HepG2 (cell line): ENCODE data around the gene RNF14. TPM values are rescaled to one million over a fixed set of nuclear protein-coding genes. Genes with fewer than 3 reads are reported as not detected.

Experiments used
- AHDC1 ChIP-seq: sonication (generic); formaldehyde crosslinking; IDR thresholded peaks from 2 replicates; pipeline ENCODE4 v1.5.1; 2020; ENCODE audit warnings: mild to moderate bottlenecking, missing genetic modification reagents, borderline replicate concordance
- ATF3 ChIP-seq: sonication (generic); formaldehyde crosslinking; IDR thresholded peaks from 2 replicates; pipeline ENCODE4 v1.4.0; 2020; ENCODE audit warnings: missing genetic modification reagents
- BCL3 ChIP-seq: sonication (generic); formaldehyde crosslinking; IDR thresholded peaks from 2 replicates; pipeline ENCODE4 v1.5.1; 2020; ENCODE audit warnings: mild to moderate bottlenecking, missing genetic modification reagents, moderate library complexity
- CREB3 ChIP-seq: sonication (generic); formaldehyde crosslinking; IDR thresholded peaks from 2 replicates; pipeline ENCODE4 v1.5.0; 2020; ENCODE audit warnings: missing genetic modification reagents
- FOXO4 ChIP-seq: sonication (generic); formaldehyde crosslinking; conservative IDR thresholded peaks from 2 replicates; pipeline ENCODE4 v1.8.1; 2023; ENCODE audit warnings: missing genetic modification reagents
- MLX ChIP-seq: IDR thresholded peaks from 2 replicates; pipeline ENCODE4 v1.6.1; 2016
- NR2F2 ChIP-seq: IDR thresholded peaks from 2 replicates; pipeline ENCODE4 v1.6.1; 2012; ENCODE audit warnings: low read depth, inconsistent platforms, borderline replicate concordance
- PHF21A ChIP-seq: sonication (generic); formaldehyde crosslinking; IDR thresholded peaks from 2 replicates; pipeline ENCODE4 v1.5.0; 2020; ENCODE audit warnings: mild to moderate bottlenecking, missing genetic modification reagents
- PLRG1 ChIP-seq: fragments of 450-650 bp; conservative IDR thresholded peaks from 2 replicates; pipeline ENCODE4 v1.6.1; 2016
- PPARG ChIP-seq: conservative IDR thresholded peaks from 2 replicates; pipeline ENCODE4 v1.6.1; 2016; ENCODE audit warnings: missing biosample characterization, missing genetic modification reagents
- PRDM15 ChIP-seq: sonication (generic); formaldehyde crosslinking; IDR thresholded peaks from 2 replicates; pipeline ENCODE4 v1.4.0; 2020; ENCODE audit warnings: missing genetic modification reagents
- SAP130 ChIP-seq: IDR thresholded peaks from 2 replicates; pipeline ENCODE4 v1.6.1; 2016; ENCODE audit warnings: low read depth
- ZFY ChIP-seq: sonication (generic); formaldehyde crosslinking; IDR thresholded peaks from 2 replicates; pipeline ENCODE4 v1.4.0; 2020; ENCODE audit warnings: missing genetic modification reagents
- ZNF432 ChIP-seq: sonication (generic); formaldehyde crosslinking; IDR thresholded peaks from 2 replicates; pipeline ENCODE4 v1.5.0; 2020; ENCODE audit warnings: missing genetic modification reagents, mild to moderate bottlenecking, borderline replicate concordance
- ZNF776 ChIP-seq: sonication (generic); formaldehyde crosslinking; IDR thresholded peaks from 2 replicates; pipeline ENCODE4 v1.4.0; 2020; ENCODE audit warnings: mild to moderate bottlenecking, missing genetic modification reagents
- polyA plus RNA-seq, 8 experiments: library from polyadenylated mRNA; depleted of rRNA in 3 of 8; stranded (reverse) in 7 of 8; unstranded in 1 of 8; fragments of >200 nt; fragmentation: Illumina TruSeq in 4 of 8; extraction: Trizol in 4 of 8; gene quantifications; 2 replicates each; pipeline versions ENCODE4 v1.2.1 to v1.2.3, GENCODE V29; 2011 to 2016; ENCODE audit warnings: low read depth in 4 of 8, missing spikeins in 1 of 8, mixed read lengths in 1 of 8; ENCODE audit not compliant: insufficient read depth in 1 of 8
- total RNA-seq, 5 experiments: library from RNA; depleted of rRNA; stranded (reverse); fragments of >200 nt; fragmentation: Illumina TruSeq; extraction: Trizol; gene quantifications; 2 replicates each; pipeline ENCODE4 v1.2.3, GENCODE V29; 2016; ENCODE audit warnings: low read depth in 1 of 5

Gene RNF14
- total and polyA plus RNA-seq, 2 of the 13 experiments (the other 11 are each of a cell fraction or from before 2014, with no cell fraction given), result 11.3 to 28.1 TPM

GRCh38 chr5:142012792-142013388 lies 44.0 kb downstream of the RNF14 start, which contains the start of gene GNPDA1 (continued):
- TF ChIP-seq PRDM15 (CRISPR knock-in tag) (peak; percentile 36; the same call in 1 of the 2 replicates), ZNF432 (CRISPR knock-in tag) (no peak), NR2F2 (peak; percentile 27; the same call in 1 of the 2 replicates), BCL3 (CRISPR knock-in tag) (no peak), ZNF776 (peak; percentile 61; the same call in 1 of the 2 replicates), CREB3 (CRISPR knock-in tag) (peak; percentile 80; the same call in 1 of the 2 replicates), PHF21A (CRISPR knock-in tag) (no peak), PLRG1 (no peak), MLX (CRISPR knock-in tag) (peak; percentile 50; the same call in 1 of the 2 replicates), ZFY (CRISPR knock-in tag) (peak; percentile 85), SAP130 (CRISPR knock-in tag) (peak; percentile 69), ATF3 (CRISPR knock-in tag) (peak; percentile 46), PPARG (CRISPR knock-in tag) (no peak), AHDC1 (CRISPR knock-in tag) (no peak), FOXO4 (CRISPR knock-in tag) (no peak)
